Measurements from ENCODE around the gene KRT77.
"Not testable (repeated sequence)": the region's sequence is repeated elsewhere in the genome, so short reads cannot be mapped to it uniquely, and the experiment has no call there.

Gene KRT77

GRCh38 chr12:52703424-52703823, at the start of gene KRT77:
TSS of gene KRT77 (minus strand) at chr12:52703524. CDS start at chr12:52703434, 90 bp downstream.
- Histone ChIP-seq H3K36me3 (replicated peaks; ENCODE audit: insufficient read depth, low read length) (no peaks in the 10 kb centered on the region), H3K9ac (ENCODE audit: low read length) (no peak within 1 kb of the TSS), H3K4me3 (ENCODE audit: low read length) (no peak within 1 kb of the TSS), H3K9me3 (replicated peaks; ENCODE audit: insufficient read depth, low read length) (no peaks in the 10 kb centered on the region), H3K4me2 (ENCODE audit: low read depth, low read length) (no peak within 1 kb of the TSS), H3K79me2 (ENCODE audit: low read length) (no peaks in the 10 kb centered on the region), H3K4me1 (ENCODE audit: low read length) (no peaks in the 10 kb centered on the region), H3F3A (ENCODE audit: insufficient read depth, low read length) (no peaks in the 10 kb centered on the region), H3K9me2 (replicated peaks; ENCODE audit: insufficient read depth, low read length) (no peaks in the 10 kb centered on the region), H4K20me1 (ENCODE audit: insufficient read depth, low read length) (no peaks in the 10 kb centered on the region), H2AFZ (ENCODE audit: low read length) (no peak within 1 kb of the TSS), H3K27me3 (replicated peaks; ENCODE audit: insufficient read depth, low read length) (peaks cover 80% of the 10 kb centered on the region), H3K27ac (ENCODE audit: low read length) (no peak within 1 kb of the TSS)
- TF ChIP-seq, protein P1, sequence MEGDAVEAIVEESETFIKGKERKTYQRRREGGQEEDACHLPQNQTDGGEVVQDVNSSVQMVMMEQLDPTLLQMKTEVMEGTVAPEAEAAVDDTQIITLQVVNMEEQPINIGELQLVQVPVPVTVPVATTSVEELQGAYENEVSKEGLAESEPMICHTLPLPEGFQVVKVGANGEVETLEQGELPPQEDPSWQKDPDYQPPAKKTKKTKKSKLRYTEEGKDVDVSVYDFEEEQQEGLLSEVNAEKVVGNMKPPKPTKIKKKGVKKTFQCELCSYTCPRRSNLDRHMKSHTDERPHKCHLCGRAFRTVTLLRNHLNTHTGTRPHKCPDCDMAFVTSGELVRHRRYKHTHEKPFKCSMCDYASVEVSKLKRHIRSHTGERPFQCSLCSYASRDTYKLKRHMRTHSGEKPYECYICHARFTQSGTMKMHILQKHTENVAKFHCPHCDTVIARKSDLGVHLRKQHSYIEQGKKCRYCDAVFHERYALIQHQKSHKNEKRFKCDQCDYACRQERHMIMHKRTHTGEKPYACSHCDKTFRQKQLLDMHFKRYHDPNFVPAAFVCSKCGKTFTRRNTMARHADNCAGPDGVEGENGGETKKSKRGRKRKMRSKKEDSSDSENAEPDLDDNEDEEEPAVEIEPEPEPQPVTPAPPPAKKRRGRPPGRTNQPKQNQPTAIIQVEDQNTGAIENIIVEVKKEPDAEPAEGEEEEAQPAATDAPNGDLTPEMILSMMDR (IDR thresholded peaks at IDR 0.05; ENCODE audit: low read length), result no peak
- no peak for DNase-seq

- no peak for TF ChIP-seq EZH2phosphoT487 (IDR thresholded peaks at IDR 0.05; ENCODE audit: low read length)
- no peak for TF ChIP-seq EZH2 (optimal IDR thresholded peaks at IDR 0.05; ENCODE audit: low read depth, low read length)
- TF ChIP-seq, protein P1 (IDR thresholded peaks at IDR 0.05; ENCODE audit: low read length), result no peak
- Histone ChIP-seq H3K27ac (ENCODE audit: low read length) (no peak overlapping the region), H3K9ac (ENCODE audit: low read length) (no peak overlapping the region), H3K79me2 (ENCODE audit: low read length) (no peaks in the 10 kb centered on the region), H3K36me3 (replicated peaks; ENCODE audit: insufficient read depth, low read length) (no peaks in the 10 kb centered on the region), H3K4me3 (ENCODE audit: low read length) (no peak overlapping the region), H3K27me3 (replicated peaks; ENCODE audit: insufficient read depth, low read length) (peaks cover 42% of the 10 kb centered on the region), H4K20me1 (ENCODE audit: insufficient read depth, low read length) (no peaks in the 10 kb centered on the region), H3K9me3 (replicated peaks; ENCODE audit: insufficient read depth, low read length) (no peaks in the 10 kb centered on the region), H3K4me2 (ENCODE audit: low read depth, low read length) (no peak overlapping the region), H2AFZ (ENCODE audit: low read length) (no peak overlapping the region), H3K4me1 (ENCODE audit: low read length) (no peaks in the 10 kb centered on the region), H3F3A (ENCODE audit: insufficient read depth, low read length) (no peaks in the 10 kb centered on the region), H3K9me2 (replicated peaks; ENCODE audit: insufficient read depth, low read length) (no peaks in the 10 kb centered on the region)
- DNase-seq, result no peak
These were observed 49.2 kb upstream of the KRT77 start for GRCh38 chr12:52752516-52752915.

- H3K4me2 ChIP-seq (ENCODE audit: low read depth, low read length), result no peak overlapping the region
- H3K4me1 ChIP-seq (ENCODE audit: low read length), result no peaks in the 10 kb centered on the region
- no peak overlapping the region for H3K27ac ChIP-seq (ENCODE audit: low read length)
- H3K79me2 ChIP-seq (ENCODE audit: low read length), result no peaks in the 10 kb centered on the region
- no peak overlapping the region for H2AFZ ChIP-seq (ENCODE audit: low read length)
- H3K9ac ChIP-seq (ENCODE audit: low read length), result no peak overlapping the region
- H4K20me1 ChIP-seq (ENCODE audit: insufficient read depth, low read length), result no peaks in the 10 kb centered on the region
- no peak for TF ChIP-seq EZH2 (optimal IDR thresholded peaks at IDR 0.05; ENCODE audit: low read depth, low read length)
- TF ChIP-seq, protein P1 (IDR thresholded peaks at IDR 0.05; ENCODE audit: low read length), result no peak
- no peak for TF ChIP-seq EZH2phosphoT487 (IDR thresholded peaks at IDR 0.05; ENCODE audit: low read length)
- peaks cover 48% of the 10 kb centered on the region for H3K27me3 ChIP-seq (replicated peaks; ENCODE audit: insufficient read depth, low read length)
- no peak for DNase-seq
- no peaks in the 10 kb centered on the region for H3K9me3 ChIP-seq (replicated peaks; ENCODE audit: insufficient read depth, low read length)
- H3F3A ChIP-seq (ENCODE audit: insufficient read depth, low read length), result no peaks in the 10 kb centered on the region
- no peak overlapping the region for H3K4me3 ChIP-seq (ENCODE audit: low read length)
- no peaks in the 10 kb centered on the region for H3K36me3 ChIP-seq (replicated peaks; ENCODE audit: insufficient read depth, low read length)
- no peaks in the 10 kb centered on the region for H3K9me2 ChIP-seq (replicated peaks; ENCODE audit: insufficient read depth, low read length)
These were observed 48.5 kb upstream of the KRT77 start for GRCh38 chr12:52751795-52752194.

DNA sequence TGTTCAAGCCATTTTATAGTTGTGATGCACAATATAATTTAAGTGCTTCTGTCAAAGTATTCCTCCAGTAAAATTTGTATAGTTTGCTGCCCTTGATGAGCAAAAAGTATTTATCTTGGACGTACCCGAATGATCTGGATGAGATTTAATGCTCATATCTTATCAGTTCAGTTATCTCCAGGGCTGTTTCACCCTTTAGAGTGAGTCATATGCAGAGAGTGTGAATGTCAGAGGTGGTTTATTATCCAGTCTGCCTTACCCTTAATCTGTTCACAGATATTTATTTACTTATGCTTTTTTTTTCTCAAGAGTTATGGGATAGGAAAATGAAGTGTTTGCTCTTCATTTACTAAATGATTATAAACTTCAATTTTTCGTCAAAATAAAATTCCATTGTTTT, 47.2 kb upstream of the KRT77 start:
- not testable (repeated sequence) for H3K79me2 ChIP-seq (ENCODE audit: low read length); H3K4me3 ChIP-seq (ENCODE audit: low read length); H3K9ac ChIP-seq (ENCODE audit: low read length); H3K4me2 ChIP-seq (ENCODE audit: low read depth, low read length); H3K36me3 ChIP-seq (replicated peaks; ENCODE audit: insufficient read depth, low read length); H3K27ac ChIP-seq (ENCODE audit: low read length); H2AFZ ChIP-seq (ENCODE audit: low read length); DNase-seq; H3F3A ChIP-seq (ENCODE audit: insufficient read depth, low read length); H3K9me2 ChIP-seq (replicated peaks; ENCODE audit: insufficient read depth, low read length); H3K9me3 ChIP-seq (replicated peaks; ENCODE audit: insufficient read depth, low read length); H3K4me1 ChIP-seq (ENCODE audit: low read length); H4K20me1 ChIP-seq (ENCODE audit: insufficient read depth, low read length)
- peaks cover 61% of the 10 kb centered on the region for H3K27me3 ChIP-seq (replicated peaks; ENCODE audit: insufficient read depth, low read length)
